Measurements from ENCODE around the gene PPP6R3.

PPP6R3 gene

DNA sequence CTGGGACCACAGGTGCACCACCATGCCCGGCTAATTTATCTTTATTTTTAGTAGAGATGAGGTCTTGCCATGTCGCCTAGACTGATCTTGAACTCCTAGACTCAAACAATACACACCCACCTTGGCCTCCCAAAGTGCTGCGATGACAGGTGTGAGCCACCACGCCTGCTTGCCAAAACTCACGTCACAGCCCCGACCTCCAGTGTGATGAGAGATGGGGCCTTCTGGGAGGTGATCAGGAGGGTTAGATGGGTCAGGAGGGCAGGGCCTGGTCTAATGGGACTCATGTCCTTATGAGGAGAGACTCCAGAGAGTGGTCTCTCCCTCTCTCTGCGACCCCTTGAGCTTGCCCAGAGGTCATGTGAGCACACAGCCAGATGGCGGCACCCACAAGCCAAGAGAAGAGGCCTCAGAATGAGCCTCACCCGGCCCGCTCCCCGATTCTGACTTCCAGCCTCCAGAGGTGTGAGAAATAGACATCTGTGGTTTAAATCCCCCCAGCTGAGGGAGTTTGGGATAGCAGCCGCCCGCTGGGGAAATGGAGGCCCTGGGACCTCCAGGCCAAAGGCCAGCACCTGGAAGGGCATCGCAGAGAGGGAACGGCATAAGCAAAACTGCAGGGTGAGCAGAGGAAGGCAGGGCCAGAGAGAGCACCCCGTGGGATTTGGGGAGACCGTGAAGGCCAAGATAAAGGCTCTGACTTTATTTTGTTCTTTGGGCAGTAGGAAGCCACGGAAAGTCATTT is 199.7 kb downstream of the PPP6R3 start:
- Histone ChIP-seq H3K27me3 (ENCODE audit: control insufficient read depth in 2 of 2, insufficient read depth in 2 of 2, low read length in 2 of 2) (peaks cover 0 to 2% of the 10 kb centered on the region in 2 donors), H3K4me3 (ENCODE audit: low read length in 2 of 2) (no peak overlapping the region), H3K36me3 (ENCODE audit: control insufficient read depth in 2 of 2, insufficient read depth in 2 of 2, low read length in 2 of 2) (no peaks in the 10 kb centered on the region), H3K9me3 (ENCODE audit: control insufficient read depth in 2 of 2, low read length in 2 of 2) (no peaks in the 10 kb centered on the region), H3K27ac (ENCODE audit: low read depth in 2 of 2, low read length in 2 of 2) (no peak overlapping the region), H3K4me1 (ENCODE audit: control insufficient read depth in 2 of 2, insufficient read depth in 2 of 2, low read length in 2 of 2) (no peaks in the 10 kb centered on the region), H3K9ac (ENCODE audit: low read depth in 1 of 2, low read length in 2 of 2) (no peak overlapping the region)

- H3K9me3 ChIP-seq (ENCODE audit: control insufficient read depth in 2 of 2, low read length in 2 of 2), result no peaks in the 10 kb centered on the region
- H3K4me3 ChIP-seq (ENCODE audit: low read length in 2 of 2), result no peak overlapping the region
- H3K4me1 ChIP-seq (ENCODE audit: control insufficient read depth in 2 of 2, insufficient read depth in 2 of 2, low read length in 2 of 2), result no peaks in the 10 kb centered on the region
- no peak overlapping the region for H3K27ac ChIP-seq (ENCODE audit: low read depth in 2 of 2, low read length in 2 of 2)
- no peaks in the 10 kb centered on the region for H3K36me3 ChIP-seq (ENCODE audit: control insufficient read depth in 2 of 2, insufficient read depth in 2 of 2, low read length in 2 of 2)
- no peak overlapping the region for H3K9ac ChIP-seq (ENCODE audit: low read depth in 1 of 2, low read length in 2 of 2)
- H3K27me3 ChIP-seq (ENCODE audit: control insufficient read depth in 2 of 2, insufficient read depth in 2 of 2, low read length in 2 of 2), result peaks cover 0 to 2% of the 10 kb centered on the region in 2 donors
Measured at GRCh38 chr11:68661014-68661413, 200.5 kb downstream of the PPP6R3 start.

DNA sequence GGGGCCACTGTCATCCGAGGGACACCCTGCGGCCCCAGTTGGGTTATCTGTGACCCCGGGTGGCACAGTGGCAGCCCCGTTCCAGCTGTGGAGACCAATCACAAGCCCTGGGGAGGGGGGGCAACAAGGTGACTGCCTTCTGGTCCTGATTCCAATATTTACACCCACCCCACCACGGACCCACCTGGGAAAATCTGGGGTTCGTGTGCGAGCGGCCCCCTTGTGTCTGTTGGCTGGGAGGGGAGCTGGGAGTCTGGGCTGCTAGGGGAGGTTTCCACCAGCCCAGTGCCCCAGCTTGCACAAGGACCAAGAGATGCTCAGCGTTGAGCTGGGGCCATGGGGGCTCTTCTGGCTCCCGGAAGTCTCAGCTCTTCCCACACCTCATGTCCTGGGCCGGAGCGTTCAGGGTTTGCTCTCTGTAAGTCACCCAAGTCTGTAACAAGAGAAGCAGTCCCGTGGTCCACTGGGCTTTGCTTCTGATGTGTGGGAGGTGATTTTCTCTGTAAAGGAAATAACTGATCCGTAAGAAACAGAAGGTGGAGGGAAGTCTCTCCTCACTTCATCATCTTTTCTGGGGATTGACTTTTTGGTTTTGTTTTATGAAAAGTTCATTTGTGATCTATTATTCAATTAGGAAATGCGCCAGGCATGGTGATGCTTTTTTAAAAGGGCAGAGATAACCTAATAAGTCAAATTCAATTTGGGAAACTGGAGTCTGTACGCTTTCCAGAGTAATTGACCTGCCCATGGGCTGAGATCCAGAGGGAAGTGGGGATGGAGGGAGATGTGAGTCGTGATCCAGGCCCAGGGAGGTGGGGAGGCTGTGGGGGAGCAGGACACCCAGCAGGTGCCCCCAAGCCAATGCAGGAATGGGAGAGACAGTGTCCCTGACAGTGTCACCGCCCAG is 201.4 kb downstream of the PPP6R3 start:
- Histone ChIP-seq H3K36me3 (ENCODE audit: control insufficient read depth in 2 of 2, insufficient read depth in 2 of 2, low read length in 2 of 2) (no peaks in the 10 kb centered on the region), H3K4me3 (ENCODE audit: low read length in 2 of 2) (no peak overlapping the region), H3K4me1 (ENCODE audit: control insufficient read depth in 2 of 2, insufficient read depth in 2 of 2, low read length in 2 of 2) (no peaks in the 10 kb centered on the region), H3K9me3 (ENCODE audit: control insufficient read depth in 2 of 2, low read length in 2 of 2) (no peaks in the 10 kb centered on the region), H3K9ac (ENCODE audit: low read depth in 1 of 2, low read length in 2 of 2) (no peak overlapping the region), H3K27me3 (ENCODE audit: control insufficient read depth in 2 of 2, insufficient read depth in 2 of 2, low read length in 2 of 2) (peaks cover 0 to 2% of the 10 kb centered on the region in 2 donors), H3K27ac (ENCODE audit: low read depth in 2 of 2, low read length in 2 of 2) (no peak overlapping the region)

DNA sequence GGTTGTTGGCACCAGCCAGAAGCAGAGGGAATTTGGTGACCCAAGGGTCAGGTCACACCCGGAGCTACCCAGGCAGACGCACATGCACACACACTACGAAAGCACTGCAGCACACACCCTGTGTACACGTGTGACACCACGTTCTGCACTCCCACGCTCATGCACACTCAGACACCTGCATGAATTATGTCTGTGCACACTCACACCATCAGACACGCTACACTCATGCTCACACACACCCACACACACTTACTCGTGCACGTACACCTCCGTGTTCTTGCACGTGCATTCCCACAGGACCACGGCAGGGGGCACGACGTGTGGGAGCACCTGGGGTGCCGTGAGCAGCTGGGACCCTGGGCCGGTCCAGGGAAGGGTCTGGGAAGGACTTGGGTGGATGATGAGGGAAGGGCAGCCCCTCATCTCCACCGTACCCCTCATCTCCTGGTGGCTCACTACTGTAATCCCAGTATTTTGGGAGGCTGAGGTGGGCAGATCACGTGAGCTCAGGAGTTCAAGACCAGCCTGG is 203.0 kb downstream of the PPP6R3 start:
- H3K4me3 ChIP-seq (ENCODE audit: low read length in 2 of 2), result no peak overlapping the region
- H3K36me3 ChIP-seq (ENCODE audit: control insufficient read depth in 2 of 2, insufficient read depth in 2 of 2, low read length in 2 of 2), result no peaks in the 10 kb centered on the region
- H3K9ac ChIP-seq (ENCODE audit: low read depth in 1 of 2, low read length in 2 of 2), result no peak overlapping the region
- H3K27ac ChIP-seq (ENCODE audit: low read depth in 2 of 2, low read length in 2 of 2), result no peak overlapping the region
- peaks cover 0 to 2% of the 10 kb centered on the region in 2 donors for H3K27me3 ChIP-seq (ENCODE audit: control insufficient read depth in 2 of 2, insufficient read depth in 2 of 2, low read length in 2 of 2)
- no peaks in the 10 kb centered on the region for H3K9me3 ChIP-seq (ENCODE audit: control insufficient read depth in 2 of 2, low read length in 2 of 2)
- no peaks in the 10 kb centered on the region for H3K4me1 ChIP-seq (ENCODE audit: control insufficient read depth in 2 of 2, insufficient read depth in 2 of 2, low read length in 2 of 2)

DNA sequence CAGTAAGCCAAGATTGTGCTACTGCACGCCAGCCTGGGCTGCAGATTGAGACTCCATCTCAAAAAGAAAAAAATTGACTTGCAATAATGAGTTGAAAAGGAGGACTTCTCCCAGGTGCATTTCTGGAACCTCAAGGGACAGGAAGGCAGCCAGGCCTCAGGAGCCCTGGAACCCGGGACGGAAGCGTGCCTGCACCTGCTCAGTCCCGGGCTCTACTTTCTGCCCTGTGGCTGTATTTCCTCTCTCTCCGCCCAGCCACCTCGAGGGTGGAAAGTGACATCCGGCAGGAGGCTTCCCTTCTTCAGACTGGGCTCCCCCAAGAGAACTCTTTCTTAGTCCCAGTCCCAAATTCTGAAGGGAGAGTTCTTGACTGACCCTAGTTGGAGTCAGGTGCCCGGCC is 203.6 kb downstream of the PPP6R3 start:
- Histone ChIP-seq H3K9ac (ENCODE audit: low read depth in 1 of 2, low read length in 2 of 2) (no peak overlapping the region), H3K27me3 (ENCODE audit: control insufficient read depth in 2 of 2, insufficient read depth in 2 of 2, low read length in 2 of 2) (peaks cover 0 to 2% of the 10 kb centered on the region in 2 donors), H3K36me3 (ENCODE audit: control insufficient read depth in 2 of 2, insufficient read depth in 2 of 2, low read length in 2 of 2) (no peaks in the 10 kb centered on the region), H3K9me3 (ENCODE audit: control insufficient read depth in 2 of 2, low read length in 2 of 2) (no peaks in the 10 kb centered on the region), H3K27ac (ENCODE audit: low read depth in 2 of 2, low read length in 2 of 2) (no peak overlapping the region), H3K4me1 (ENCODE audit: control insufficient read depth in 2 of 2, insufficient read depth in 2 of 2, low read length in 2 of 2) (no peaks in the 10 kb centered on the region), H3K4me3 (ENCODE audit: low read length in 2 of 2) (no peak overlapping the region)

DNA sequence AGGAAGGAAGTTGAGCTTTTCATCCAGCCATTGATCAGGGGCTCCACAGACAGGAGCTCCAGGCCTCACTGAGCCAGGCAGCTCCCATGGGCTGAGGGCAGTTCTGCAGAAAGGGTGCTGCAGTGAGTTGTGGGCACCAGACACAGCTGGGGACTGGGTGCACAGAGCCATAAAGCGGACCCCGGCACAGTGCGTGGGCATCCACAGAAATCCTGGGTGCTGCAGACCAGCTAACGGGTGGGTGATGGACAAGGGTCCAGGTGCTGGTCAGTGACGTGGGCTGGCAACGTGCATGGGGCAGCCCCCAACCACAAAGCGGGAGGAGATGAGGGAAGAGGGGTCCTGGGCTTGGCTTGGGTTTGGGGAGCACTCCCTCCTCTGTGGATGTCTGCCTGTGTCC is 204.4 kb downstream of the PPP6R3 start:
- no peaks in the 10 kb centered on the region for H3K36me3 ChIP-seq (ENCODE audit: control insufficient read depth in 2 of 2, insufficient read depth in 2 of 2, low read length in 2 of 2)
- no peak overlapping the region for H3K4me3 ChIP-seq (ENCODE audit: low read length in 2 of 2)
- H3K9ac ChIP-seq (ENCODE audit: low read depth in 1 of 2, low read length in 2 of 2), result no peak overlapping the region
- no peaks in the 10 kb centered on the region for H3K4me1 ChIP-seq (ENCODE audit: control insufficient read depth in 2 of 2, insufficient read depth in 2 of 2, low read length in 2 of 2)
- no peak overlapping the region for H3K27ac ChIP-seq (ENCODE audit: low read depth in 2 of 2, low read length in 2 of 2)
- H3K9me3 ChIP-seq (ENCODE audit: control insufficient read depth in 2 of 2, low read length in 2 of 2), result no peaks in the 10 kb centered on the region
- H3K27me3 ChIP-seq (ENCODE audit: control insufficient read depth in 2 of 2, insufficient read depth in 2 of 2, low read length in 2 of 2), result peaks cover 0 to 2% of the 10 kb centered on the region in 2 donors
